VCaP (cell line): ENCODE results near the gene MED15.
"Not testable (repeated sequence)": the region's sequence is repeated elsewhere in the genome, so short reads cannot be mapped to it uniquely, and the experiment has no call there.

Source experiments
- H3K27ac ChIP-seq: fragments of 450-650 bp; 2 replicates; pipeline ENCODE4 v1.5.1; 2017
- TF ChIP-seq, protein P1 (sequence below): fragments of 450-650 bp; conservative IDR thresholded peaks from 2 replicates; pipeline ENCODE4 v1.5.1; 2017; ENCODE audit warnings: mild to moderate bottlenecking, moderate library complexity

MED15 gene

GRCh38 chr22:20464912-20465758 is 42.3 kb upstream of the MED15 start:
- TF ChIP-seq, protein P1, sequence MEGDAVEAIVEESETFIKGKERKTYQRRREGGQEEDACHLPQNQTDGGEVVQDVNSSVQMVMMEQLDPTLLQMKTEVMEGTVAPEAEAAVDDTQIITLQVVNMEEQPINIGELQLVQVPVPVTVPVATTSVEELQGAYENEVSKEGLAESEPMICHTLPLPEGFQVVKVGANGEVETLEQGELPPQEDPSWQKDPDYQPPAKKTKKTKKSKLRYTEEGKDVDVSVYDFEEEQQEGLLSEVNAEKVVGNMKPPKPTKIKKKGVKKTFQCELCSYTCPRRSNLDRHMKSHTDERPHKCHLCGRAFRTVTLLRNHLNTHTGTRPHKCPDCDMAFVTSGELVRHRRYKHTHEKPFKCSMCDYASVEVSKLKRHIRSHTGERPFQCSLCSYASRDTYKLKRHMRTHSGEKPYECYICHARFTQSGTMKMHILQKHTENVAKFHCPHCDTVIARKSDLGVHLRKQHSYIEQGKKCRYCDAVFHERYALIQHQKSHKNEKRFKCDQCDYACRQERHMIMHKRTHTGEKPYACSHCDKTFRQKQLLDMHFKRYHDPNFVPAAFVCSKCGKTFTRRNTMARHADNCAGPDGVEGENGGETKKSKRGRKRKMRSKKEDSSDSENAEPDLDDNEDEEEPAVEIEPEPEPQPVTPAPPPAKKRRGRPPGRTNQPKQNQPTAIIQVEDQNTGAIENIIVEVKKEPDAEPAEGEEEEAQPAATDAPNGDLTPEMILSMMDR: no peak
- H3K27ac ChIP-seq: no peak overlapping the region

DNA sequence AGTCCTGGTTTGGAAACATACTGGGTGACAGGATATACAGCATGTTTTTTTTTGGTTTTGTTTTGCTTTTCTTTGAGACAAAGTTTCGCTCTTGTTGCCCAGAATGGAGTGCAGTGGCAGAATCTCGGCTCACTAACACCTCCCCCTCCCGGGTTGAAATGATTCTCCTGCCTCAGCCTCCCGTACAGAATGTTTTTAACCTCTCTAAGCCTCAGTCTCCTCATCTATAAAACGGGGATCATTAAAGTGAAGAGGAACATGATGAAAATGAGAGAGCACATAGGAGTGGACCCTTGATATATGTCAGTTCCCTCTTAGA is 41.7 kb upstream of the MED15 start:
- TF ChIP-seq, protein P1: no peak
- no peak overlapping the region for H3K27ac ChIP-seq

DNA sequence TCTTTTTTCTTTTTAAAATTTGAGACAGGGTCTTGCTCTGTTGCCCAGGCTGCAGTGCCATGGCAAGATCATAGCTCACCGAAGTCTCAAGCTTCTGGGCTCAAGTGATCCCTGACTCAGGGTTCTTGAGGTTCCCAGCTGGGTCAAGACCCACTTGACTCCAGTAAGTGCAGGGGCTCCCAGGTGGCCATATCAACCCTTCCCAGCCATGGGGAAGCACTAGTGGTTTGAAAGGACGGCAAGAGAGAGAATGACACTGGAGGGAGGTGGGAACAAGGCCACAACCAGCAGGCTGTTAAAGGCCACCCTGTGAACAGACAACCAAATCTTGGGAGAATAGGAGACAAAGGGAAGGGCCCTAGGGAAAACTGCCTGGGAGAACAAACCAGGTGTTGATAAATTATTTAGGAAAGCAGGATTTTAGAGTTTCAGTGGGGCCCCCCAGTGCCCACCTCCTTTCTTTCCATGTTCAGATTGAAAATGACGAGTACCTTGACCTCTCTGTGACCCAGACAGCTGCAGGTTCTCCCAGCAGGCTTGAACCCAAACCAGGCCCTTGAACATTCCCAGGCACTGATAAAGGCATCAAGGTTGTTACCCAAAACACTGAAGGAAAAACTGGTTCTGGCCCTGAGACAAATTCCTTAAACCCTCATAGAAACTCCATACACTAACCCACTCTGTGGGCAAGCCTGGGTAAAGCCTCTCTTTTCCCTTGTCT is 40.6 kb upstream of the MED15 start:
- TF ChIP-seq, protein P1: no peak
- H3K27ac ChIP-seq: no peak overlapping the region

DNA sequence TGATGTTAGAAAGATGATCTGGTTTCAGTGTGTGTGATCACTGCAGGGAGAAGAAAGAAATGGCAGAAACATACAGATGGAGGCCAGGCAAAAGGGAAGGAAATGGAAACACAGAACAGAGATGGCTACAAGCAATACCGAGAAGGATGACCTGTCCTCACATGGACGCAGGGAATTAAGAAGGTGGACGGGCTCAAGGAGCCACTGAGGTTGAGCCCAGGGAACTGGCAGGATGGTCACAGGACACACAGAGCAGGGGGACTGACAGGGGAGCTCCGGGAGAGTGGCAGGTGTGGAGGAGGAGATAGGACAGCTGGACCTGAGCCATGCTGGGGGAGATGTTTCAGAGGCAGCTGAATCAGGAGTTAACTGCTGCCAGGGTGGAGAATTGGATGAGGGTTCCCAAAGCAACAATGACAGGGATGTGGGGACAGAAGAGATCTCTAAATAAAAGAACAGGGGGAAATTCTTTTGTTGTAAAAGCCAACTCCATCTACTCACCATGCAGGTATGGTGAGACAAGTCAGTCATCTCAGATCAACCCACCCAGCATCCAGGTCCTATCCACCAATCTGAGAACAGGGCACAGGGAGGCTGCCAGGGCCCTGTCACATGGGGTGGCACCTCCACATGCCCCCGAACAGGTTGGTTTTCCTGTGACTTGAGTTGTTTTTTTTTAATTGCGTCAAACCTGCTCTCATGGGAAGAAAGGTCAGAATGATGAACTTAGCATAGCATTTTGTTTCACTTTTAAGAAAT is 38.1 kb upstream of the MED15 start:
- TF ChIP-seq, protein P1: no peak
- H3K27ac ChIP-seq: no peak overlapping the region

DNA sequence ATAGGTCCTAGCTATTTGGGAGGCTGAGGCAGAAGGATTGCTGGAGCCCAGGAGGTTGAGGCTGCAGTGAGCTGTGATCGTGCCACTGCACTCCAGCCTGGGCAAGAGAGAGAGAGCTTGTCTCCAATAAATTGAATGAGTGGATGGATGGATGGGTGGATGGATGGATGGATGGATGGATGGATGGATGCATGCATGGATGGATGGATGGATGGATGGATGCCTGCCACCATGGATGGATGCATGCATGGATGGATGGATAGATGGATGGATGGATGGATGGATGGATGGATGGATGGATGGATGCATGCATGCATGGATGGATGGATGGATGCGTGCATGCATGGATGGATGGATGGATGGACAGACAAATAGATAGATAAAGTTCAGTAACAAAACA is 36.9 kb upstream of the MED15 start:
- H3K27ac ChIP-seq: not testable (repeated sequence)

DNA sequence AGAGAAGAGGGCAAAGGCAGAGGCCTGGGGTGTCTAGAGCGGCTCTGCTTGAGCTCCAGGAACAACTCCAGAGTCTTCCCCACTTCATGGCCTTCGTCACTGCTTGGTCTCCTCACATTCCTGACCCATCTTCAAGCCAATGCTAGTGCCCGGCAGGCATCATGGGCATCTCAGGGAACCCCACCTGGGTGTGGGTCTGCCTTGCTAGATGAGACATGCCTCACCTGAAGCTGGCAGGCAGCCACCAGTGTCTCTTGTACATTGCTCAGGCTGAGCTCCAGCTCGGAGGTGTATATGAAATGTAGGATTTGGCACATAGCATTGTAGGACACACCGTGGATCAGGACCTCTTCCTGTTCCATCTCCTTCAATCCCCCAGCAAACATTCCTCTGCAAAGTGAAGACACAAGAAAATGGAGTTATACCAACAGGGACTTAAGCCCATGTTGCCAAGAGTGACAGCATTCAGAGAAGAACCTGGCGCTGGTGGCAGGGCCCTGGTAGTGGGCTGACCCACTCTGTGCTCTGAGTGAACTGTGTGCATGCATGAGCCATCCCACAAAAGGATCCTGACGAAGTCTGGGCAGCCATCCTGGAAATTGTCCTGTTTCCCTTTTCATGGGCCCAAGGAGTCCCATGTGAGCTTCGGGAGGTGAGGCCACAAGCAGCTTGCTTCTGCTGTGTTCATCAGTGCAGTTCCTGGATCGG is 36.1 kb upstream of the MED15 start:
- no peak overlapping the region for H3K27ac ChIP-seq
- TF ChIP-seq, protein P1: no peak

GRCh38 chr22:20472629-20473442 is 34.6 kb upstream of the MED15 start:
- H3K27ac ChIP-seq: no peak overlapping the region
- TF ChIP-seq, protein P1: no peak
